Measurements from ENCODE around the gene SERPINB7. TPM values are rescaled to one million over a fixed set of nuclear protein-coding genes. Genes with fewer than 3 reads are reported as not detected.

Gene SERPINB7
- polyA plus RNA-seq, 1 of the 3 experiments (the other 2 are of a cell fraction): 99.5 TPM

DNA sequence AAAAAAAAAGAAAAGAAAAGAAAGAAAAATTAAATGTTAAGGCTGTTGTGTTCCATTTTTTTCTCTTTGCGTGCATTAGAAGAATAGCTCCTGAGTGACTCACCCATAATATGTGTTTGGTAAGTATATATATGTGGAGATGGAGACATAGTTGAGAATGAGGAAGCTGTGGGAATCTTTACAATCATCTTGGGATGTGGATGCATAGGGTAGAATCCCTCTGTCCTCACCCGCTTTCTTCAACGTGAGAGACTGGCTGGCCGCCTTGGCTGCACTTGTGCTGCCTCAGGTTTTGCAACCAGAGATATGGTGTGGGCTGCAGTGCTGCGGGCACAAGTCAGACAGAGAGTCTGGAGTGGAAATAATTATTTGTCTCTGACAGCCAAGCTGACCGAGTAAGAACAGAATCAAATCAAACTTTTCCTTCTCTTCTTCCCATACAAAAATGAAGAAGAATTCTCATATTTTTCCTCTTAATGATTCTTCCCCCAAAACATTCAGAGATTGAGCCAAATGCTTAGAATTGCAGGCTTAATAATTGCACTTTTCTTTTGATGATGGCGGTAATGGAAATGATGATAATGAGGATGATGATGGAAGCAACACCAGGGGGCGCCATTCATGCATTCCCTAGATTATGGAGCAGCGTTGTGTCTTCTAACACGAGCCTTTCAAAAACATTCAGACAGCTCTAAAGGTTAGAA lies 48.5 kb downstream of the SERPINB7 start:
- WGBS (ENCODE audit: low lambda C conversion rate): 33% methylated on average over 10 of the region's 10 CpGs
- Histone ChIP-seq H3K36me3 (replicated peaks in 1 of 2; ENCODE audit: control insufficient read depth in 1 of 2, insufficient read depth in 2 of 2, low read length in 1 of 2) (no peaks in the 10 kb centered on the region), H3K4me2 (peak overlapping the region; percentile 11; the same call in 1 of the 2 replicates), H3K9me2 (no peaks in the 10 kb centered on the region), H4K20me1 (ENCODE audit: insufficient read depth) (no peaks in the 10 kb centered on the region), H2AFZ (ENCODE audit: low read depth) (peak overlapping the region; percentile 37; the same call in 1 of the 2 replicates), H3K27me3 (ENCODE audit: insufficient read depth) (no peaks in the 10 kb centered on the region), H3K27ac (ENCODE audit: low read depth in 2 of 2, low read length in 1 of 2) (peak overlapping the region in 1 of 2 experiments; percentile 45; a peak in 1 of 4 replicates), H3K4me3 (ENCODE audit: low read depth in 2 of 2, low read length in 1 of 2) (no peak overlapping the region; a peak in 1 of 4 replicates), H3K9me3 (no peaks in the 10 kb centered on the region), H3K9ac (no peak overlapping the region), H3F3A (replicated peaks; ENCODE audit: insufficient read depth) (peaks cover under 1% of the 10 kb centered on the region), H3K4me1 (ENCODE audit: control insufficient read depth in 1 of 2, insufficient read depth in 2 of 2, low read depth in 1 of 2, low read length in 1 of 2) (peaks cover 4 to 6% of the 10 kb centered on the region in 2 experiments; a peak in 3 of 4 replicates), H3K79me2 (ENCODE audit: insufficient read depth) (no peaks in the 10 kb centered on the region)
- POLR2A ChIA-PET: no interaction called here
- CTCF ChIA-PET: interaction anchor here (0.9 to 2.4 kb wide), 10 partner anchors 10 to 302 kb away, joined by 3 to 11 read pairs (median 4); no protein-coding TSS in a partner anchor
- TF ChIP-seq, protein P1, sequence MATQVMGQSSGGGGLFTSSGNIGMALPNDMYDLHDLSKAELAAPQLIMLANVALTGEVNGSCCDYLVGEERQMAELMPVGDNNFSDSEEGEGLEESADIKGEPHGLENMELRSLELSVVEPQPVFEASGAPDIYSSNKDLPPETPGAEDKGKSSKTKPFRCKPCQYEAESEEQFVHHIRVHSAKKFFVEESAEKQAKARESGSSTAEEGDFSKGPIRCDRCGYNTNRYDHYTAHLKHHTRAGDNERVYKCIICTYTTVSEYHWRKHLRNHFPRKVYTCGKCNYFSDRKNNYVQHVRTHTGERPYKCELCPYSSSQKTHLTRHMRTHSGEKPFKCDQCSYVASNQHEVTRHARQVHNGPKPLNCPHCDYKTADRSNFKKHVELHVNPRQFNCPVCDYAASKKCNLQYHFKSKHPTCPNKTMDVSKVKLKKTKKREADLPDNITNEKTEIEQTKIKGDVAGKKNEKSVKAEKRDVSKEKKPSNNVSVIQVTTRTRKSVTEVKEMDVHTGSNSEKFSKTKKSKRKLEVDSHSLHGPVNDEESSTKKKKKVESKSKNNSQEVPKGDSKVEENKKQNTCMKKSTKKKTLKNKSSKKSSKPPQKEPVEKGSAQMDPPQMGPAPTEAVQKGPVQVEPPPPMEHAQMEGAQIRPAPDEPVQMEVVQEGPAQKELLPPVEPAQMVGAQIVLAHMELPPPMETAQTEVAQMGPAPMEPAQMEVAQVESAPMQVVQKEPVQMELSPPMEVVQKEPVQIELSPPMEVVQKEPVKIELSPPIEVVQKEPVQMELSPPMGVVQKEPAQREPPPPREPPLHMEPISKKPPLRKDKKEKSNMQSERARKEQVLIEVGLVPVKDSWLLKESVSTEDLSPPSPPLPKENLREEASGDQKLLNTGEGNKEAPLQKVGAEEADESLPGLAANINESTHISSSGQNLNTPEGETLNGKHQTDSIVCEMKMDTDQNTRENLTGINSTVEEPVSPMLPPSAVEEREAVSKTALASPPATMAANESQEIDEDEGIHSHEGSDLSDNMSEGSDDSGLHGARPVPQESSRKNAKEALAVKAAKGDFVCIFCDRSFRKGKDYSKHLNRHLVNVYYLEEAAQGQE (IDR thresholded peaks at IDR 0.05; ENCODE audit: low read depth, low read length): no peak
- peak; percentile 65 for TF ChIP-seq SMC3 (IDR thresholded peaks at IDR 0.05; ENCODE audit: low read depth, low read length)
- no peak for TF ChIP-seq TAF1 (IDR thresholded peaks at IDR 0.05; ENCODE audit: borderline replicate concordance, low read depth, low read length)
- TF ChIP-seq JUND (IDR thresholded peaks at IDR 0.05): 0 out of 2 replicates have a peak, but pooled peaks have one; percentile 18
- TF ChIP-seq, protein P2, sequence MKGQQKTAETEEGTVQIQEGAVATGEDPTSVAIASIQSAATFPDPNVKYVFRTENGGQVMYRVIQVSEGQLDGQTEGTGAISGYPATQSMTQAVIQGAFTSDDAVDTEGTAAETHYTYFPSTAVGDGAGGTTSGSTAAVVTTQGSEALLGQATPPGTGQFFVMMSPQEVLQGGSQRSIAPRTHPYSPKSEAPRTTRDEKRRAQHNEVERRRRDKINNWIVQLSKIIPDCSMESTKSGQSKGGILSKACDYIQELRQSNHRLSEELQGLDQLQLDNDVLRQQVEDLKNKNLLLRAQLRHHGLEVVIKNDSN (IDR thresholded peaks at IDR 0.05; ENCODE audit: borderline replicate concordance, low read depth): no peak
- TF ChIP-seq MEF2A (IDR thresholded peaks at IDR 0.05; ENCODE audit: borderline replicate concordance, low read depth): no peak
- no peak for TF ChIP-seq FOXM1 (IDR thresholded peaks at IDR 0.05; ENCODE audit: low read depth)
- TF ChIP-seq TCF12 (IDR thresholded peaks at IDR 0.05): no peak
- no peak for TF ChIP-seq EP300 (IDR thresholded peaks at IDR 0.05; ENCODE audit: borderline replicate concordance in 1 of 2, low read depth in 1 of 2, low read length in 1 of 2)
- TF ChIP-seq TEAD4 (IDR thresholded peaks at IDR 0.05; ENCODE audit: borderline replicate concordance, insufficient read depth): no peak
- TF ChIP-seq, protein P3, sequence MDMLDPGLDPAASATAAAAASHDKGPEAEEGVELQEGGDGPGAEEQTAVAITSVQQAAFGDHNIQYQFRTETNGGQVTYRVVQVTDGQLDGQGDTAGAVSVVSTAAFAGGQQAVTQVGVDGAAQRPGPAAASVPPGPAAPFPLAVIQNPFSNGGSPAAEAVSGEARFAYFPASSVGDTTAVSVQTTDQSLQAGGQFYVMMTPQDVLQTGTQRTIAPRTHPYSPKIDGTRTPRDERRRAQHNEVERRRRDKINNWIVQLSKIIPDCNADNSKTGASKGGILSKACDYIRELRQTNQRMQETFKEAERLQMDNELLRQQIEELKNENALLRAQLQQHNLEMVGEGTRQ (IDR thresholded peaks at IDR 0.05; ENCODE audit: borderline replicate concordance, low read depth, low read length): no peak
- no peak for TF ChIP-seq GABPA (IDR thresholded peaks at IDR 0.05; ENCODE audit: low read depth)
- TF ChIP-seq FOSL2 (IDR thresholded peaks at IDR 0.05; ENCODE audit: borderline replicate concordance, low read depth): no peak
- no peak for TF ChIP-seq RFX5 (IDR thresholded peaks at IDR 0.05; ENCODE audit: low read length)
- peak; percentile 53 for TF ChIP-seq RAD21 (IDR thresholded peaks at IDR 0.05; ENCODE audit: low read length)
- no peak for TF ChIP-seq ELF1 (IDR thresholded peaks at IDR 0.05)
- TF ChIP-seq YY1 (IDR thresholded peaks at IDR 0.05; ENCODE audit: low read depth): peak; percentile 25; the same call in 1 of the 2 replicates
- TF ChIP-seq POLR2AphosphoS5 (IDR thresholded peaks at IDR 0.05; ENCODE audit: low read depth, low read length): no peak
- no peak for TF ChIP-seq CHD2 (IDR thresholded peaks at IDR 0.05; ENCODE audit: low read length, partially characterized antibody)
- TF ChIP-seq, protein P4, sequence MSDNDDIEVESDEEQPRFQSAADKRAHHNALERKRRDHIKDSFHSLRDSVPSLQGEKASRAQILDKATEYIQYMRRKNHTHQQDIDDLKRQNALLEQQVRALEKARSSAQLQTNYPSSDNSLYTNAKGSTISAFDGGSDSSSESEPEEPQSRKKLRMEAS (IDR thresholded peaks at IDR 0.05; ENCODE audit: low read depth): no peak
- no peak for TF ChIP-seq NRF1 (IDR thresholded peaks at IDR 0.05; ENCODE audit: low read depth, low read length)
- TF ChIP-seq, protein P5, sequence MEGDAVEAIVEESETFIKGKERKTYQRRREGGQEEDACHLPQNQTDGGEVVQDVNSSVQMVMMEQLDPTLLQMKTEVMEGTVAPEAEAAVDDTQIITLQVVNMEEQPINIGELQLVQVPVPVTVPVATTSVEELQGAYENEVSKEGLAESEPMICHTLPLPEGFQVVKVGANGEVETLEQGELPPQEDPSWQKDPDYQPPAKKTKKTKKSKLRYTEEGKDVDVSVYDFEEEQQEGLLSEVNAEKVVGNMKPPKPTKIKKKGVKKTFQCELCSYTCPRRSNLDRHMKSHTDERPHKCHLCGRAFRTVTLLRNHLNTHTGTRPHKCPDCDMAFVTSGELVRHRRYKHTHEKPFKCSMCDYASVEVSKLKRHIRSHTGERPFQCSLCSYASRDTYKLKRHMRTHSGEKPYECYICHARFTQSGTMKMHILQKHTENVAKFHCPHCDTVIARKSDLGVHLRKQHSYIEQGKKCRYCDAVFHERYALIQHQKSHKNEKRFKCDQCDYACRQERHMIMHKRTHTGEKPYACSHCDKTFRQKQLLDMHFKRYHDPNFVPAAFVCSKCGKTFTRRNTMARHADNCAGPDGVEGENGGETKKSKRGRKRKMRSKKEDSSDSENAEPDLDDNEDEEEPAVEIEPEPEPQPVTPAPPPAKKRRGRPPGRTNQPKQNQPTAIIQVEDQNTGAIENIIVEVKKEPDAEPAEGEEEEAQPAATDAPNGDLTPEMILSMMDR (IDR thresholded peaks at IDR 0.05): peak; percentile 70
- no peak for TF ChIP-seq RXRA (IDR thresholded peaks at IDR 0.05; ENCODE audit: borderline replicate concordance, low read depth)
- no peak for TF ChIP-seq NFIC (IDR thresholded peaks at IDR 0.05; ENCODE audit: borderline replicate concordance)
- DNase-seq: peak; percentile 14

All from SK-N-SH (cell line).